SJCRH30 (cell line): ENCODE measurements around the gene SSTR5. TPM values are rescaled to one million over a fixed set of nuclear protein-coding genes. Genes with fewer than 3 reads are reported as not detected.

Experiments
- DNase-seq, 2 experiments: peaks; one replicate each; pipeline ENCODE4 v3.0.0-alpha.2; 2015 to 2020
- H3K27ac ChIP-seq: fragments of 250-450 bp; sonication (Bioruptor Pico); 2 replicates; pipeline ENCODE4 v1.5.1; 2020; ENCODE audit warnings: mild to moderate bottlenecking, moderate library complexity
- H3K27me3 ChIP-seq: fragments of 250-450 bp; sonication (Bioruptor Pico); 2 replicates; pipeline ENCODE4 v1.5.1; 2020; ENCODE audit warnings: mild to moderate bottlenecking, moderate library complexity
- H3K36me3 ChIP-seq: fragments of 250-450 bp; sonication (Bioruptor Pico); 2 replicates; pipeline ENCODE4 v1.5.1; 2020; ENCODE audit warnings: mild to moderate bottlenecking, moderate library complexity
- H3K4me1 ChIP-seq: fragments of 250-450 bp; sonication (Bioruptor Pico); 2 replicates; pipeline ENCODE4 v1.5.1; 2020; ENCODE audit warnings: mild to moderate bottlenecking, moderate library complexity
- H3K4me3 ChIP-seq: fragments of 250-450 bp; sonication (Bioruptor Pico); 2 replicates; pipeline ENCODE4 v1.5.1; 2020; ENCODE audit warnings: mild to moderate bottlenecking, moderate library complexity
- H3K9me3 ChIP-seq: fragments of 250-450 bp; sonication (Bioruptor Pico); replicated peaks from 2 replicates; pipeline ENCODE4 v1.5.1; 2020; ENCODE audit warnings: mild to moderate bottlenecking, moderate library complexity
- total RNA-seq: library from RNA; depleted of rRNA; stranded (reverse); fragments of >200 nt; shearing (Covaris generic); gene quantifications from 2 replicates; pipeline ENCODE4 v1.2.3, GENCODE V29; 2014

SSTR5 gene
- total RNA-seq, 1 experiment from 2014 or later = 3.7 TPM

DNA sequence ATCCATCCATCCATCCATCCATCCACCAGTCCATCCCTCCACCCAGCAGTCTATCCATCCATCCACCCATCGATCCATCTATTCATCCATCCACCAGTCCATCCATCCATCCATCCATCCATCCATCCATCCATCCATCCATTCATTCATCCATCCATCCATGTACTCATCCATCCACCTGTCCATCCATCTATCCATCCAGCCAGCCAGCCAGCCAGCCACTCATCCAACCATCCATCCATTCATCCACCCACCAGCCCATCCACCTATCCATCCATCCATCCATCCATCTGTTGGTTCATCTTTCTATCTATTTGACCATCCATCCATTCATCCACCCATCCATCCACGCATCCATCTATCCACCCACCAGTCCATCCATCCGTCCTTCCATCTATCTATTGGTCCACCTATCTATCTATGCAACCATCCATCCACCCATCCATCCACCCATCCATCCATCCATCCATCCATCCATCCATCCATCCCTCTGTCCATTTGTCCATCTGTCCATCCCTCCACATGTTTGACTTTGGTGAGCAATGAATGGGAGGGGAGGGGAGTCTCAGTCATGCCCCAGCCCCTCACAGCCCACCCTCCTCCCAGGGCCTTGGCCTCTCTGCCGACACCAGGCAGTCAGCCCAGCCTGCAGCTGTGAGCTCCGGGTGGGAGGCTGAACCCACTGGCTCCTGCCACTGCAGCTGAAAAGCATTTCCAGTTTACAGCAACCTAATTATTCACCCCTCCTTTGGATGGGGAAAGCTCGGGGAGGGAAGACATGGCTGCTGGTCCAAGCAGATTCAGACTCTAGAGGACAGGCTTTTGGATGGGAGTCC is 38.1 kb upstream of the SSTR5 start:
- Histone ChIP-seq H3K4me1 (peaks cover 47% of the 10 kb centered on the region), H3K36me3 (no peaks in the 10 kb centered on the region), H3K4me3 (no peak overlapping the region), H3K27ac (no peak overlapping the region), H3K9me3 (no peaks in the 10 kb centered on the region), H3K27me3 (no peaks in the 10 kb centered on the region)
- no peak for DNase-seq

DNA sequence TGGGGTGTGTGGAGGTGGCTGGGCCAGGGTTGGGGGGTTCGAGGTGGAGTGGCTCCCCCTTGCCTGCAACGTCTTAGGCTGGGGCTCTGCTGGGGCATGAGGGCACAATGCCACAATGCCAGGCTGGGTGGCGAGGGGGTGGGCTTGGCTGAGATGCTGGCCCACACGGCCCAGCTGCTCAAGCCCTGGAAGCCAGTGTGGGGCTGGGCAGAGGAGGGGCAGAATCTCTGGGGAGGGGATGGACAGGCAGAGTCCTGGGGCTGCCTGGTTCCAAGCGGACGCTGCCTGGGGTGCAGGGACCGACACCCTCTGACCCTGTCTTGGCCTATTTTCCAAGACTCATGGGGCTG is 37.5 kb upstream of the SSTR5 start:
- H3K9me3 ChIP-seq = no peaks in the 10 kb centered on the region
- DNase-seq = no peak
- H3K4me1 ChIP-seq = peaks cover 44% of the 10 kb centered on the region
- H3K36me3 ChIP-seq = no peaks in the 10 kb centered on the region
- H3K4me3 ChIP-seq = no peak overlapping the region
- H3K27me3 ChIP-seq = no peaks in the 10 kb centered on the region
- no peak overlapping the region for H3K27ac ChIP-seq

DNA sequence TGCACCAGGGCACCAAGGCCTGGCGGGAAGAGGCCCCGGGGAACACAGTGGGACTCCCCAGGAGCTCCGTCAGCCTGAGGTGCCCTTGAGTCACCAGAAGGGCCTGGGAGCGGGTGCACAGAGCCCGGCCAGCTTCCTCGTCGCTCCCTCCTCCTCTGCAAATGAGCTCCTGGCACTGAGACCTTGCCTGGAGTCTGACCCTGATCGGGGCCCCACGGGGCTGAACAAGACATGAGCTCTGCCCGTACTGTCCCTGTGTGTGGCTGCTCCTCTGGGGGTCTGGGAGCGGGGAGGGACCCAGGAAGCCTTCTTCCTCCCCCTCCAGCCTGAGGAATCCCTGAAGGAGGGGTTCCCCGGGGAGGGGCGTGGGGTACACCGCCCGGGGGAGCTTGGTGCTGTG is 36.4 kb upstream of the SSTR5 start:
- DNase-seq = peak; percentile 77 to 83
- peaks cover 33% of the 10 kb centered on the region for H3K4me1 ChIP-seq
- H3K27ac ChIP-seq = peak overlapping the region; percentile 99
- H3K36me3 ChIP-seq = no peaks in the 10 kb centered on the region
- no peak overlapping the region for H3K4me3 ChIP-seq
- H3K9me3 ChIP-seq = no peaks in the 10 kb centered on the region
- no peaks in the 10 kb centered on the region for H3K27me3 ChIP-seq

DNA sequence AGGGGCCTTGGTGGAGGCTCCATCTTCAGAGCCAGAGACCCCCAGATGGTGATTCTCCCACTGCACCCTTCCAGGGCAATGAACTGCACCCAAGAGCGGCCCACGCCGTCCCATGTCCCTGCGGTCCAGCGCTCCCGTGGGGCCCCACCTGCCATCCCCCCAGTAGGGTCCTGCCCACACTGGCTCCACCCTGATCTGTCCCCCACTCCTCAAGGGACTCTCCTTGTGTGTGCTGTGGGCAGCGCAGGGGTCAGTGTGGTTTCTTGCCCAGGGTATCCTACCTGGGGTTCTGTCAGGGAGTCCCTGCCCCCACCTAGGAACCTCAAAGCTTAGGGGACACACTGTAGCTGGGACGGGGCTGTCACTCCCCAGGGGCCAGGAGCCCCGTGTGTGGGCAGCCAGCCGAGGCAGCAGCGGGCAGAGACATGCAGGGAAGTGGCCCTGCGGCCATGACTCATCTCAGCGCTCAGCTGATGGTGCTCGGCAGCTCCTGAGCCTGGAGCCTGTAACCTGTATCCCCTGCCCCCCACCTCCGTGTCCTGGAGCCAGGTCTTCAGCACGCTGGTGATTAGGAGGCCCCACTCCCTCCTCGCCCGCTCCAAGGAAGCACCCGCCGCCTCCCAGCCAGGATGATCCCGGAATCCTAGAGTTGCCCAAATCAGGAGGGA is 35.7 kb upstream of the SSTR5 start:
- H3K36me3 ChIP-seq = no peaks in the 10 kb centered on the region
- peak; percentile 89 to 91 for DNase-seq
- peaks cover 38% of the 10 kb centered on the region for H3K4me1 ChIP-seq
- H3K9me3 ChIP-seq = peaks cover 5% of the 10 kb centered on the region
- H3K27ac ChIP-seq = peak overlapping the region; percentile 99
- H3K4me3 ChIP-seq = peak overlapping the region; percentile 26
- H3K27me3 ChIP-seq = no peaks in the 10 kb centered on the region

DNA sequence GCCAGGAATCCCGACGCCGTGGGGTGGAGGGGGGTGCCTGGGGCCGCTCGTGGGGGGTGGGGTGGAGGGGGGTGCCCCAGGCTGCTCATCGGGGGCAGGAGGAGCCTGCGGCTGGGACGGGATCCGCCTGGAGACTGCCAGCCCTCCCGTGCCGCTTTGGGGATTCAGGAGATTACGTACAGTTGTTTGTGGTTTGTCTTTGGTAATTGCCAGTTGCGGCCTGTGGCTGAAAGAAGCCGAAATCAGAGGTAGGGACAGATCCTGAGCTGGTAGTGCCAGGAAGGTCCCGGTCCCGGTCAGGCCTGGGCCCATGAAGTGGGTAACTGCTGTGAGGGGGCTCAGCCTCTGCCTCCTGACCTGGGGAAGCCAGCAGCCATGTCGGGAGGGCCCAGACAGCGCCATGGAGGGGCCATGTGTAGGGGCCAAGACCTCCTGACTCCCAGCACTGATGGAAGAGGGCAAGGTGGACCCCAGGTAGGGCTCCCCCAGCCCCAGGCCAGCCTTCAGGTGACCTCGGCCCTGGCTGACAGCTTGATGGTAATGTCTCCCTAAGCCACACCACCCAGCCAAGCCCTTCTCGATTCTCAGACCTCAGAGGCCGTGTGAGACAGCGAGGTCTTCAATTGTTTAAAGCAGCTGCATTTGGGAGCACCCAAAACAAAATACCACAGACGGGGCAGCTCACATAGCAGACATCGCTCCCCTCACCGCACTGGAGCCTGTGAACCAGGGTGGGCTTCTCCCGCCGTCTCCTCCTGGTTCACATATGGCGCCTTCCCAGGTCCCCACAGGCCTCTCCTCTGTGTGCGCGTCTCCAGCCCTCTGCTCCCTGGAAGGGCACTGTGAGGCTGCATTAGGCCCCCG is 34.9 kb upstream of the SSTR5 start:
- peak; percentile 94 for DNase-seq
- no peaks in the 10 kb centered on the region for H3K36me3 ChIP-seq
- no peaks in the 10 kb centered on the region for H3K27me3 ChIP-seq
- H3K27ac ChIP-seq = peak overlapping the region; percentile 99
- peaks cover 6% of the 10 kb centered on the region for H3K9me3 ChIP-seq
- peaks cover 43% of the 10 kb centered on the region for H3K4me1 ChIP-seq
- H3K4me3 ChIP-seq = peak overlapping the region; percentile 16

DNA sequence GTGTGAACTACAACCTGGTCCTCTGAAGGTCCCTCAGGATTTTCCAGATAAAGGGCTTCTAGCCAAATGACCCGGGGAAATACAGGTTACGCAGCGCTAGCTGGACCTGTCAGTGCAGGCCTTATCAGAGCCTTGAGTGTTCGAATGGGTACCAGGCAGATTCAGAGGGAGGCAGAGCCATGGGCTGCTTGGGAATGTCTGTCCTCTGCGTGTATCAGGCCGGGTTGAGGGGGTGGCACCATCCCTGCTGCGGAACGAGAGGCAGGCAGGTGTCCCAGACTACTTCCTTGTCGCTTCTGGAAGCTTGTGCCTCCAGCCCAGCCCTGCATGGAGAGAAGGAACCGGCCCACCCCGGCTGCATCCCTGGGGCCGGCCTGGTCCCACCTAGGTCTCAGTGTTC is 33.6 kb upstream of the SSTR5 start:
- peaks cover 6% of the 10 kb centered on the region for H3K9me3 ChIP-seq
- no peaks in the 10 kb centered on the region for H3K36me3 ChIP-seq
- H3K4me1 ChIP-seq = peaks cover 45% of the 10 kb centered on the region
- DNase-seq = no peak
- no peaks in the 10 kb centered on the region for H3K27me3 ChIP-seq
- H3K4me3 ChIP-seq = no peak overlapping the region
- peak overlapping the region; percentile 99 for H3K27ac ChIP-seq

DNA sequence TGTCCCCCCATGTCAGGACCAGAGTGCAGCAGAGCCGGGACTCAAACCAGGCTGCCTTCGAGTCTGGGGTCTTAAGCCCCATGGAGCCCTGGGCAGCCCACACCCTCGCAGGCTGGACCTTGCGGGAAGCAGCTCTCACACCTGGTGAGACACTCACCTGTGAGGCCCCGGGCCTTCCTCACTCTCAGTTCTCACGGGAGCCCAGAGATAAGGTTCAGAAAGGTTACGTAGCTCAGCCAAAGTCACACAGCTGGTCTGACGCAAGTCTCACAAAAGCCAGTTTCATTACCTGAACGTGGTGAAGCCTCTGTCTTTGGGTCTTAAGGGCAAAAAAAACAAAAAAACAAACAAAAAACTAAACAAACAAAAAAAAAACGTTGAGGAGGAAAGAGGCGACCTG is 32.8 kb upstream of the SSTR5 start:
- H3K9me3 ChIP-seq = peaks cover 6% of the 10 kb centered on the region
- DNase-seq = no peak
- H3K27ac ChIP-seq = no peak overlapping the region; the same call in 1 of the 2 replicates
- peaks cover 49% of the 10 kb centered on the region for H3K4me1 ChIP-seq
- no peaks in the 10 kb centered on the region for H3K27me3 ChIP-seq
- H3K4me3 ChIP-seq = no peak overlapping the region
- H3K36me3 ChIP-seq = no peaks in the 10 kb centered on the region

DNA sequence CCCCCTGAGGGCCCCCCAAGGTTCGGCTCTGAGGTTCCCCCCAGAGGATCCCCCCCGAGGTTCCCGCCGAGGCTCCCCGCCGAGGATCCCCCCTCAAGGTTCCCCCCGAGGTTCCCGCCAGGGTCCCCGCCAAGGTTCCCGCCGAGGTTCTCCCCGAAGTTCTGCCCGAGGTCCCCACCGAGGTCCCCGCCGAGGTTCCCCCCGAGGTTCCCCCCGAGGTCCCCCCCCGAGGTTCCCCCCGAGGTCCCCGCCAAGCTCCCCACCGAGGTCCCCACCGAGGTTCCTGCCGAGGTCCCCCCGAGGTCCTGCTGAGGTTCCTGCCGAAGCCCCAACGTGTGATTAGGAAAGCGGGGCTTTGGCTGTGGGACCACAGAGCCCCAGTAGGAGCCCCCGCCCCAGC is 32.2 kb upstream of the SSTR5 start:
- Histone ChIP-seq H3K27me3 (no peaks in the 10 kb centered on the region), H3K36me3 (no peaks in the 10 kb centered on the region), H3K4me1 (peaks cover 55% of the 10 kb centered on the region), H3K4me3 (no peak overlapping the region), H3K27ac (no peak overlapping the region), H3K9me3 (peaks cover 6% of the 10 kb centered on the region)
- no peak for DNase-seq

DNA sequence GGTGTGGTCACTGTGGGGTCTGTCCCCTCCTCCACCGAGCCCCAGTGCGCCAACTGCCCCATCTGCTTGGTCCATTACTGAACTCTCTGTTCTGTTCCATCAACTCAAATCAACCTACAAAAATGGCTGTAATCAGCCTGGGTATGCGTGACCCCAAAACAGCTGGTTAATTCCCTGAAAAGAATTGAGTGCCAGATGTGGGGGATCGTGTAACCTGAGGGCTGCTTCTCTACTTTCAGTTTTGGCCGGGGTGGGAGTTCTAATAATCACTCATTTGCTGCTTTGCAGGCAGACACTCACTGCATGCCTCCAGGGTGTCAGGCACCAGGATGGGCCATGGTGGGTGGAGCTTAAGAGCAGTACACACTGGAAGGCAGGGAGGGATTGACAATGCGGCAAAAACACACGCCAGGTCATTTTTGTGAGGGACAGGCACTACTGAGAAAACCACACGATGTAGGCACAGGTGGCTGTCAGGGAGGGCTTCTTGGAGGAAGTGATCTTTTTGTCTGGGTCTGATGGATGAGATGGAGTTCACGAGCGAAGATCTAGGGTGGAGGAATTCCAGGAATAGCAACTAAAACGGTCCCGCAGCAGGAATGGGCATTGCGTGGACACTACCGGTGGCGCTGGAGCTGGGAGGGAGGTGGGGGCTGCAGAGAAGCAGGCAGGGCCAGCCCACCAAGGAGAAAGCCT is 30.4 kb upstream of the SSTR5 start:
- H3K4me3 ChIP-seq = no peak overlapping the region
- peak; percentile 91 to 94 for DNase-seq
- no peaks in the 10 kb centered on the region for H3K27me3 ChIP-seq
- H3K4me1 ChIP-seq = peaks cover 52% of the 10 kb centered on the region
- H3K27ac ChIP-seq = peak overlapping the region; percentile 90
- no peaks in the 10 kb centered on the region for H3K36me3 ChIP-seq
- peaks cover 6% of the 10 kb centered on the region for H3K9me3 ChIP-seq

DNA sequence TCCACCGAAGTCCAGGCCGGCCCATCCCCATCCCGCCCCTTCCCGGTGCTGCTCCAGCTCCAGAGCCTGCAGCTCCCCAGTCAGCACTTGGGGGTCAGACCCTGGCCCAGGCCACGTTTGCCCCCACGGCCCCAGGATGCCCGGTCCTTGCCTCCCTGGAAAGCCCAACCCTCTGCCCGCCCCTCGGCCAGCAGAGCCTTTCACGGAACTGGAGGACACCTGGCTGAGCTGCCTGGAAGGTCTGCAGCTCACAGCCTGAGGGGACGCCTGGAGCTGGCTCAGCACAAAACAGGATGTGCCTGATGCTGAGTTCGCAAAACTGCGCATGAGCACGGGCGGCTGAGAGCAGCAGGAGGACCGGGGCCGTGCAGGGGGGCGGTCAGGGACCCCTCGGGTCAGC is 29.7 kb upstream of the SSTR5 start:
- Histone ChIP-seq H3K36me3 (no peaks in the 10 kb centered on the region), H3K4me1 (peaks cover 55% of the 10 kb centered on the region), H3K9me3 (peaks cover 6% of the 10 kb centered on the region), H3K4me3 (no peak overlapping the region), H3K27ac (peak overlapping the region; percentile 90), H3K27me3 (no peaks in the 10 kb centered on the region)
- no peak for DNase-seq

DNA sequence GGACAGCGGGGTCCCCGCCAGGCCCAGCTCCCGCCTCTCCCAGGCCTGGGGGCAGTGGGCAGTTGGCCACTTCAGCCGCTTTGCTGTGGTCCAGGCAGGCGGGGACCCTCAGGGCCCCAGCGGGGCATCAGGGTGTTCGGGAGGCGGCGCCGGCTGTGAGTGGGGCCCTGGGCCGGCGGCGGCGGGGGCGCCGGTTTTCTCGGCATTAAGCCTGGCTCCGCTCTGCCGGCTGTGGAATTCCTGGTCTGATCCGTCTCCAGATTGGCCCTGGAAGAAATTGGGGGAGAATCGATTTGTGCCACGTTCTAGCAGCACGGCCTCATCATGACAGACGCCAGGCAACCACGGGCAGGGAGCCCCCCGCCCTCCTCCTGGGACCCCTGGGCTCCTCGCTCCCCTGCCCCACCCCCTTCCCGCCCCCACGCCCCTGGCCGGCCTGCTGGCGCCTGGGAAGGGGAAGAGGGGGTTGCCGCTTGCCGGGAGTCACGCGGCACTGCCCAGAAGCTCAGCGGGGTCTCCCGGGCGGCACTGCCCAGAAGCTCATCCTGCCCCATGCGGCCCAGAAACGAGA is 28.6 kb upstream of the SSTR5 start:
- H3K27me3 ChIP-seq = no peaks in the 10 kb centered on the region
- H3K9me3 ChIP-seq = peaks cover 6% of the 10 kb centered on the region
- H3K27ac ChIP-seq = no peak overlapping the region
- DNase-seq = no peak
- H3K4me1 ChIP-seq = peaks cover 54% of the 10 kb centered on the region
- no peak overlapping the region for H3K4me3 ChIP-seq
- no peaks in the 10 kb centered on the region for H3K36me3 ChIP-seq

DNA sequence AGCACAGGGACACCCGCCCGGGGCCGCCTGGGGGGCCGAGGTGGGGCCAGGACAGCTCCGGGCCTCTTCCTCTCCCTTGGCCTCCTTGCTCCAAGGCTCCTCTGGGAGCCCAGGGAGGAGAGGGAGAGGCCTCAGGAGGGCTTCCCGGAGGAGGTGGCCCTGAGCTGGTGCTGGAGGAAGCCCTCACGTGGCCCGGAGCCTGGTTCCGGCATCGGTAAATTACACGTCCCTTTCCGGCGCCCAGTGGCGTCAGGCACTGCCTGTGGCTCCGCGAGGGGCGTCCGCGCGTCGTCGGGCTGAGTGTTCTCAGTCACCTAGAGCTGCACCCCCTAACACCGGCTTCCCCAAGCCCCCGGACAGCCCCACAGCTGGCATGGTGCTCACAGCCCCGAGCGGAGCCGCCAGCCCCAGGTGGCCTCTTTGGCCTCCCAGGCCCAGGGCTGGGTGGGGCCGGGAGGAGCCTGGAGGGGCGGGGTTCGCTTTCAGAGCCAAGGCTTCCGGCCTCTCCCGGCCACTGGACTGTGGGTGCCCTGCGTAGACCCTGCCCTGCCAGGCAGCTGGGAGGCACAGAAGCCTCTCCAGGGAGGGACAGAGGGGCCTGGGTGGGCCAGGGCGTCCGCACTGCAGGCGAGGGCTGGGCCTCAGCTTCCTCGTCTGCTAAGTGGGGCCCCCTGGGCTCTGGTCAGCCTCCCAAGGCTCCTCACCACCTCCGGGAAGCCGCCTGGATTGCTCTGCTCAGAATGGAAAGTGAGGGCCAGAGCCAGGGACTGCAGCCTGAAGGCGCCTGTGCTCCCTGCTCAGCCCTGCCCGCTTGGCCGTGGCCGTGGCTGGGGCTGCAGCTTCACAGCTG is 27.9 kb upstream of the SSTR5 start:
- peak overlapping the region; percentile 85 for H3K27ac ChIP-seq

DNA sequence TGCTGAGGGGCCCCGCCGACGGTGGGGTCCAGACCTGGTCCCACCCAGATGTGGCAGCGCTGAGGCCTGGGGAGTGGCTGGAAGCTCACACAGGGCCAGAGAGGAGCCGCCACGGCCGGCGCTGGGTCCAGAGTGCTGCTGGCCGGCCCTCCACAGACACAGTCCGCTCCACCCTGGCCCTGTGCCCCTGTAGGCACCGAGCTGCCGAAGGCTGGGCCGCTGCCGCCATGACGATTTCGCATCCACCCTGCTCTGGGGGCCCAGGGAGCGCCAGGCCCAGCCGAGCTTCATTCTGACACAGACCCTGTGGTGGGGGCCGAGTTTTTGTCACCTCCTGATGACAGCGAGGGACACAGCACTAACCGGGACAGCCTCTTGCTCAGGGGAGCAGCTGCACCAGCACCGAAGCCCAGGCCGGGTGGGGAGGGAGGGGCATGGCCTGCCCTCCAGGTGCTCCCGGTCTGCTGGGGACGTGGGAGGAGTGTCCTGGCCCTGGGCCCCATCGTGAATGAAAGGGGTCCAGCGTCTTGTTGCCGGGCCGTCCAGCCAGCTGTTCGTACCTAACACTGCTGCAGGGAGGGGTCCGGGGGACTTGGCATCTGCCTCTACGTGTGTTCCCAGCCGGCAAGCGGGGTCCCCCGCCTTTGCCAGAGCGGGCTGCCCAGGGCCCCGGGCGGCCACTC is 27.1 kb upstream of the SSTR5 start:
- peak overlapping the region; percentile 34 for H3K4me3 ChIP-seq
- H3K4me1 ChIP-seq = peaks cover 65% of the 10 kb centered on the region
- H3K36me3 ChIP-seq = no peaks in the 10 kb centered on the region
- H3K27ac ChIP-seq = peak overlapping the region; percentile 85
- H3K9me3 ChIP-seq = peaks cover 6% of the 10 kb centered on the region
- DNase-seq = peak; percentile 94 to 95
- no peaks in the 10 kb centered on the region for H3K27me3 ChIP-seq

More for the DNA sequence above, 27.9 kb upstream of the SSTR5 start:
- Histone ChIP-seq H3K4me1 (peaks cover 58% of the 10 kb centered on the region), H3K27me3 (no peaks in the 10 kb centered on the region), H3K9me3 (peaks cover 6% of the 10 kb centered on the region), H3K4me3 (peak overlapping the region; percentile 34), H3K36me3 (no peaks in the 10 kb centered on the region)
- peak; percentile 36 to 46 for DNase-seq
